GM18511 (cell line): ENCODE data around the gene ZC3H15.
"Not testable (repeated sequence)": the region's sequence is repeated elsewhere in the genome, so short reads cannot be mapped to it uniquely, and the experiment has no call there.

Source experiments
- ATAC-seq: cut with Tn5 transposase; IDR thresholded peaks from one replicate; pipeline ENCODE4 v1.9.1; 2021; ENCODE audit warnings: mild to moderate bottlenecking, moderate library complexity; ENCODE audit not compliant: unreplicated experiment

Gene ZC3H15

GRCh38 chr2:186485871-186486650 lies at the start of gene ZC3H15:
ZC3H15 (plus strand) TSS chr2:186486260; CDS start chr2:186486383, 123 bp downstream.
- ATAC-seq: peak; percentile 83

DNA sequence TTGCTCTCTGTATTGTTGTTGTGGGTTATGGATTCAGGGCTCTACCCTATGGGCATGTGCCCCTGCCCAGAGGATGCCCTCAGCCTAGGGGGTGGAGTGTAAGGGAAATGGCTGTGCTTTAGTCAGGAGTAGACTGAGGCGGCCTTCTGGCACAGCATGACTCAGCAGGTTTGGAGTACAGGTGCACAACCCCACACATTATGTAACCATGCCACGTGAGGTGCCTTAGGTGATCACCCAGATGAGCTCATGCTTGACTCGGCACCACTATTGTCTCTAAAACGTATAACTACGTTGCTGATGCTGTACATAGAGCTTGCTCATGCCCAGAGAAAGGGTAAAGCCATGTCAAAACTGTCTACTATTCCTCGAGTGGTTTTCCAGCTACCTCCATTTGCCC lies 48.3 kb upstream of the ZC3H15 start:
- ATAC-seq: no peak

DNA sequence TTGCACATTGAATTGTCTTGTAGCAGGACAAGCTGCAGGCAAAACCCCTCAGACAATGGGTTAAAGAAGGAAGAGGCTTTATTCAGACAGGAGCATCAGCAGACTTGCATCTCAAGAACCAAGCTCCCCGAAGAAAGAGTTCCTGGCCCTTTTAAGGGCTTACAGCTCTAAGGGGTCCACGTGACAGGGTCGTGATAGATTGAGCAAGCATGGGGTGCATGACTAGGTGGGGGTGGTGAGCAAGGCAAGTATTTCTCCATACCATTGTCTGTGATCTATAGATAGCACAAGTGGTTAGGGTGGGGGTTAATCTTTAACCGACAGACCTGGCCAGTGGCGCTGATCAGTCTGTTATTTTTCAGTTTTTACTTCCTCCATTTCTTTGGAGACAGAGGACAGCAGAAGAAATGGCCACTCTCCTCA lies 46.4 kb upstream of the ZC3H15 start:
- ATAC-seq: not testable (repeated sequence)

- ATAC-seq: no peak
Measured at GRCh38 chr2:186440506-186440905, 45.6 kb upstream of the ZC3H15 start.

GRCh38 chr2:186442885-186443284 lies 43.2 kb upstream of the ZC3H15 start:
- ATAC-seq: no peak

DNA sequence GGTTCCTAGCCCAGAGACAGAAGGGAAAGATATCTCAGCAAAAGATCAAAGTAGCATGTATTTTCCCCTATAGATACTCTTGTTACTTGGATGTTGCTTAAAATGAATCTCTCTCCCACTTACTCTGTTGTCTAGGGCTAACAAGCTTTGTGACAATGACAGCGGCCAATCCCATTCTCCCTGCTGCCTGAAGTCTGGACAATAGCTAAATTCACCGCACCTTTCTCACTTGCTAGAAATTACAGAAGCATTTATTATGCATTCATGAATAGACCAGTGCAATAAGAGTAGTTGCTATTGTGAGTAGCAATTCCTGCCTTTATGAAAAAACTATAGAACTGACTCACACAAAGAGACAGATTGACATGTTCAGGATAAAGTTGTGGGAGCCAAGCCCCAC lies 42.2 kb upstream of the ZC3H15 start:
- ATAC-seq: no peak

GRCh38 chr2:186445506-186445905 lies 40.6 kb upstream of the ZC3H15 start:
- ATAC-seq: no peak

GRCh38 chr2:186455613-186456012 lies 30.4 kb upstream of the ZC3H15 start:
- ATAC-seq: no peak

GRCh38 chr2:186456941-186457340 lies 29.1 kb upstream of the ZC3H15 start:
- no peak for ATAC-seq

- ATAC-seq: no peak
Measured at GRCh38 chr2:186457908-186458307, 28.2 kb upstream of the ZC3H15 start.

GRCh38 chr2:186459009-186459408 lies 27.1 kb upstream of the ZC3H15 start:
- ATAC-seq: peak; percentile 47

- ATAC-seq: peak; percentile 76
Measured at GRCh38 chr2:186460465-186460864, 25.6 kb upstream of the ZC3H15 start.

GRCh38 chr2:186466743-186467142 lies 19.3 kb upstream of the ZC3H15 start:
- ATAC-seq: no peak

DNA sequence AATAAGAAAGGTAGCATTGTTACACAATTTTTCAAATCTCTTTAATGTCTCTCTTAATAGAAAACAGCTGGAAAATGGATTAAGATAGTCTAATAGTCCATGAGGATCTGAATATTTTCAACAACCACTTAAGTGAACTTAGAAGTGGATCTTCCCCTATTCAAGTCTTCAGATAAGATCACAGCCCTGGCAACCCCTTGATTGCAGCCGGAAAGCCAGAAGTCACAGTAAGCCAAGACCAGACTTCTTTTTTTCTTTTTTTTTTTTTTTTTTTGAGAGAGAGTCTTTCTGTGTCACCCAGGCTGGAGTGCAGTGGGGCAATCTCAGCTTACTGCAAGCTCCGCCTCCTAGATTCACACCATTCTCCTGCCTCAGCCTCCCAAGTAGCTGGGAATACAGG lies 18.6 kb upstream of the ZC3H15 start:
- ATAC-seq: no peak

DNA sequence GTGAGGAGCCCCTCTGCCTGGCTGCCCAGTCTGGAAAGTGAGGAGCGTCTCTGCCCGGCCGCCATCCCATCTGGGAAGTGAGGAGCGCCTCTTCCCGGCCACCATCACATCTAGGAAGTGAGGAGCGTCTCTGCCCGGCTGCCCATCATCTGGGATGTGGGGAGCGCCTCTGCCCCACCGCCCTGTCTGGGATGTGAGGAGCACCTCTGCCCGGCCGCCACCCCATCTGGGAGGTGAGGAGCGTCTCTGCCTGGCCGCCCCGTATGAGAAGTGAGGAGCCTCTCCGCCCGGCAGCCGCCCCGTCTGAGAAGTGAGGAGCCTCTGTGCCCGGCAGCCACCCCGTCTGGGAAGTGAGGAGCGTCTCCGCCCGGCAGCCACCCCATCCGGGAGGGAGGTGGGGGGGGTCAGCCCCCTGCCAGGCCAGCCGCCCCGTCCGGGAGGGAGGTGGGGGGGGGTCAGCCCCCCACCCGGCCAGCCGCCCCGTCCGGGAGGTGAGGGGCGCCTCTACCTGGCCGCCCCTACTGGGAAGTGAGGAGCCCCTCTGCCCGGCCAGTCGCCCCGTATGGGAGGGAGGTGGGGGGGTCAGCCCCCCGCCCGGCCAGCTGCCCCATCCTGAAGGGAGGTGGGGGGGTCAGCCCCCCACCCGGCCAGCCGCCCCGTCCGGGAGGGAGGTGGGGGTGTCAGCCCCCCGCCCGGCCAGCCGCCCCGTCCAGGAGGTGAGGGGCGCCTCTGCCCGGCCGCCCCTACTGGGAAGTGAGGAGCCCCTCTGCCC lies 13.2 kb upstream of the ZC3H15 start:
- not testable (repeated sequence) for ATAC-seq

GRCh38 chr2:186474239-186474638 lies 11.8 kb upstream of the ZC3H15 start:
- ATAC-seq: peak; percentile 60

DNA sequence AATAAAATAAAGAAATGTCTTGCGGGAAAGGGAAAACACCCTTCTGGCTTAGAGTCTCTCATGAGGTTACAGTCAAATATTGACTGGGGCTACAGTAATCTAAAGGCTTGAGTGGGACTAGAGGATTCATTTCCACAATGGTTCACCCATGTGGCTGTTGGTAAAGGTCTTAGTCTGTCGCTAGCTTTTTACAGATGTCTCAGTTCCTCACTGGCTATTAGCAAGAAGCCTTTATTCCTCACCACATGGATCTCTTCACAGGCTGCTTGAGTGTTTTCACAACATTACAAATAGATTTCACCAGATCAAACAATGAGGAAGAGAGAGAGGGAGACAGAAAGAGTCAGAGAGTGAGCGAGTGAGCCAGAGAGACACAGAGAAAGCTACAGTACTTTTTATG lies 8.3 kb upstream of the ZC3H15 start:
- ATAC-seq: no peak

DNA sequence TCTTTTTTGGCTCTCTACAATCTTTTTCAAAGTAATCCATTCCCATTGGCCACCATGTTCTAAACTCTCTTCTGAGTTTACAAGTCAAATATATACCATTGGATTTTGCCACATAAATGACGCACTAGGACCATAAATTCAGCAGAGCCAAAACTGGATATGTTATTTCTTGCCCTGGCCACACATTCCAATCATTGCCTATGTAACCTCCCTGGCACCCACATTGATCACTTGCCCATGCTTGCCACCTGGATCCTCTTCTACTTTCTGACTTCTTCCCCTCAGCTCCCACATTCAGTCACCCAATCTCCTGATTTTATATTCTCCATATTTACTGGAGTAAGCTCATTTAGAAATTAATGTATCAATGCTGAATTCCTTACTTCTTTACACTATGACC lies 5.1 kb upstream of the ZC3H15 start:
- ATAC-seq: no peak

- ATAC-seq: no peak
Measured at GRCh38 chr2:186484062-186484735, 1.9 kb upstream of the ZC3H15 start.

GRCh38 chr2:186485576-186485870 lies 537 bp upstream of the ZC3H15 start:
- peak; percentile 50 for ATAC-seq
